IMR-90 (cell line): ENCODE results near the gene FTCDNL1. TPM values are rescaled to one million over a fixed set of nuclear protein-coding genes. Genes with fewer than 3 reads are reported as not detected.
A peak's percentile ranks its signal among the peaks of the same experiment; 100 is the strongest.

Experiments
- ATAC-seq: fragments of 200-7000 bp; cut with Tn5 transposase; 2 replicates; pipeline ENCODE4 v1.9.1; 2020; ENCODE audit warnings: low read depth, mild to moderate bottlenecking, moderate library complexity
- BruUV-seq: library from RNA; stranded (reverse); fragments of 400-500 nt; replicated peaks from 2 replicates; lab custom pipeline; 2021; lab: Mats Ljungman, UMichigan
- CTCF ChIA-PET: fragments of 300-600 bp; formaldehyde crosslinking; extraction: SDS; loops from one replicate; lab custom pipeline; 2021; ENCODE audit warnings: antibody characterized with exemption; lab: Yijun Ruan, JAX
- POLR2A ChIA-PET: fragments of 300-600 bp; sonication (Branson Sonifier 250); formaldehyde crosslinking; loops from one replicate; lab custom pipeline; 2022; ENCODE audit warnings: antibody characterized with exemption; ENCODE audit not compliant: unreplicated experiment; lab: Charles Lee
- DNase-seq: peaks from one replicate; pipeline ENCODE4 v3.0.0; 2013
- H2AFZ ChIP-seq: replicated peaks from 2 replicates; pipeline ENCODE3; 2013; ENCODE audit warnings: low read length, mild to moderate bottlenecking; ENCODE audit not compliant: poor library complexity
- H2AK5ac ChIP-seq: 2 replicates; pipeline ENCODE4 v1.6.1; 2013; ENCODE audit warnings: low read depth, low read length, inconsistent platforms
- H2AK9ac ChIP-seq: replicated peaks from 2 replicates; pipeline ENCODE3; 2013; ENCODE audit warnings: mild to moderate bottlenecking, low read depth, low read length, moderate library complexity; ENCODE audit not compliant: poor library complexity
- H2BK120ac ChIP-seq: 2 replicates; pipeline ENCODE4 v1.6.1; 2013; ENCODE audit warnings: low read depth, low read length, inconsistent platforms
- H2BK15ac ChIP-seq: 3 replicates; pipeline ENCODE4 v1.6.1; 2013; ENCODE audit warnings: low read depth, low read length, inconsistent platforms
- H2BK20ac ChIP-seq: 2 replicates; pipeline ENCODE4 v1.6.1; 2013; ENCODE audit warnings: low read depth, mild to moderate bottlenecking, inconsistent platforms, low read length, moderate library complexity
- H2BK5ac ChIP-seq: 2 replicates; pipeline ENCODE4 v1.6.1; 2013; ENCODE audit warnings: mild to moderate bottlenecking, low read depth, low read length, inconsistent platforms; ENCODE audit not compliant: poor library complexity, severe bottlenecking
- H3K14ac ChIP-seq: replicated peaks from 2 replicates; pipeline ENCODE4 v1.6.1; 2013; ENCODE audit warnings: low read depth, low read length, inconsistent platforms
- H3K18ac ChIP-seq: 2 replicates; pipeline ENCODE4 v1.6.1; 2013; ENCODE audit warnings: low read depth, low read length, control low read depth
- H3K23ac ChIP-seq: 2 replicates; pipeline ENCODE4 v1.6.1; 2013; ENCODE audit warnings: low read depth, low read length, inconsistent platforms
- H3K27ac ChIP-seq: 2 replicates; pipeline ENCODE4 v1.5.1; 2013; ENCODE audit warnings: mild to moderate bottlenecking, control low read depth, low read length; ENCODE audit not compliant: insufficient read depth
- H3K27me3 ChIP-seq: 2 replicates; pipeline ENCODE4 v1.6.1; 2013; ENCODE audit warnings: low read length; ENCODE audit not compliant: control insufficient read depth, insufficient read depth
- H3K36me3 ChIP-seq: 2 replicates; pipeline ENCODE4 v1.6.1; 2013; ENCODE audit warnings: low read length, mixed read lengths; ENCODE audit not compliant: control insufficient read depth, insufficient read depth
- H3K4ac ChIP-seq: 2 replicates; pipeline ENCODE4 v1.6.1; 2013; ENCODE audit warnings: low read depth, low read length, inconsistent platforms
- H3K4me1 ChIP-seq: 2 replicates; pipeline ENCODE4 v1.6.1; 2013; ENCODE audit warnings: low read length, mixed read lengths; ENCODE audit not compliant: control insufficient read depth, insufficient read depth
- H3K4me2 ChIP-seq: 2 replicates; pipeline ENCODE4 v1.6.1; 2013; ENCODE audit warnings: low read depth, mild to moderate bottlenecking, control low read depth, low read length, moderate library complexity
- H3K4me3 ChIP-seq: 2 replicates; pipeline ENCODE4 v1.5.1; 2013; ENCODE audit warnings: low read depth, mild to moderate bottlenecking, control low read depth, low read length, moderate library complexity; ENCODE audit not compliant: insufficient read depth
- H3K56ac ChIP-seq: 2 replicates; pipeline ENCODE4 v1.6.1; 2013; ENCODE audit warnings: low read length, inconsistent platforms; ENCODE audit not compliant: insufficient read depth; ENCODE audit errors: extremely low read depth
- H3K79me1 ChIP-seq, 2 experiments: 2 replicates each; pipeline ENCODE4 v1.6.1; 2013; ENCODE audit warnings: low read length in 2 of 2, inconsistent platforms in 1 of 2, low read depth in 1 of 2
- H3K9ac ChIP-seq: 2 replicates; pipeline ENCODE4 v1.6.1; 2013; ENCODE audit warnings: low read depth, low read length, control low read depth
- H3K9me1 ChIP-seq: 2 replicates; pipeline ENCODE4 v1.6.1; 2013; ENCODE audit warnings: low read length, inconsistent platforms; ENCODE audit not compliant: insufficient read depth
- H3K9me3 ChIP-seq: 2 replicates; pipeline ENCODE4 v1.6.1; 2013; ENCODE audit warnings: low read length; ENCODE audit not compliant: control insufficient read depth, insufficient read depth
- H4K20me1 ChIP-seq: 2 replicates; pipeline ENCODE4 v1.6.1; 2013; ENCODE audit warnings: low read length, inconsistent platforms; ENCODE audit not compliant: insufficient read depth
- H4K5ac ChIP-seq: 2 replicates; pipeline ENCODE4 v1.6.1; 2013; ENCODE audit warnings: mild to moderate bottlenecking, low read depth, low read length, control low read depth
- H4K8ac ChIP-seq, 2 experiments: 2 replicates each; pipeline ENCODE4 v1.6.1; 2013; ENCODE audit warnings: low read depth in 2 of 2, low read length in 2 of 2, control low read depth in 1 of 2, inconsistent platforms in 1 of 2
- H4K91ac ChIP-seq: 2 replicates; pipeline ENCODE4 v1.6.1; 2013; ENCODE audit warnings: low read depth, low read length, inconsistent platforms; ENCODE audit not compliant: insufficient read depth
- BHLHE40 ChIP-seq: fragments of 150-350 bp; IDR thresholded peaks from 2 replicates; pipeline ENCODE4 v1.6.1; 2016; ENCODE audit warnings: mild to moderate bottlenecking, low read depth, low read length
- CHD1 ChIP-seq: IDR thresholded peaks from 2 replicates; pipeline ENCODE4 v1.6.1; 2012; ENCODE audit warnings: low read depth, low read length, improper control_type of control experiment
- MAFK ChIP-seq: IDR thresholded peaks from 2 replicates; pipeline ENCODE4 v1.6.1; 2012; ENCODE audit warnings: low read depth, low read length, improper control_type of control experiment
- MXI1 ChIP-seq: IDR thresholded peaks from 2 replicates; pipeline ENCODE4 v1.6.1; 2012; ENCODE audit warnings: low read depth, mild to moderate bottlenecking, low read length, moderate library complexity, borderline replicate concordance
- NFE2L2 ChIP-seq: fragments of 150-350 bp; IDR thresholded peaks from 2 replicates; pipeline ENCODE4 v1.6.1; 2016; ENCODE audit warnings: low read depth, mild to moderate bottlenecking, low read length
- WGBS, 2 experiments: methylation state at CpG; one replicate each; pipeline versions ENCODE4 v1.1.5 to v1.1.7; 2013; ENCODE audit warnings: missing lambda C conversion rate in 2 of 2; ENCODE audit not compliant: insufficient read length in 1 of 2; ENCODE audit errors: extremely low coverage in 2 of 2; 5-methylcytosine and 5-hydroxymethylcytosine counted together
- dilution Hi-C: fragments of 300-500 bp; cut with HindIII; formaldehyde crosslinking; loops from one replicate; pipeline ENCODE4 v1.14.3; 2018; ENCODE audit warnings: low sequenced_read_pairs; ENCODE audit not compliant: unreplicated experiment
- in situ Hi-C: fragments of 300-500 bp; cut with MboI; formaldehyde crosslinking; loops from 3 replicates; pipeline ENCODE4 v1.14.3; 2019; ENCODE audit warnings: low sequenced_read_pairs, inconsistent platforms, mixed read lengths
- intact Hi-C: fragments of 100-400 bp; cut with micrococcal nuclease; formaldehyde crosslinking; loops from 2 replicates; pipeline ENCODE4 v1.10.0; 2022
- polyA plus RNA-seq, 3 experiments: library from polyadenylated mRNA; depleted of rRNA; stranded (reverse); fragments of >200 nt; gene quantifications; 2 replicates each; pipeline ENCODE4 v1.2.3, GENCODE V29; 2012; ENCODE audit warnings: low replicate concordance in 1 of 3
- total RNA-seq: library from RNA; depleted of rRNA; stranded (reverse); fragments of >200 nt; gene quantifications from 2 replicates; pipeline ENCODE4 v1.2.3, GENCODE V29; 2012

FTCDNL1 gene
- total and polyA plus RNA-seq, 2 of the 4 experiments (the other 2 are of a cell fraction) = 0.18 to 0.21 TPM

- Histone ChIP-seq H3K27me3 (peaks cover 3% of the 10 kb centered on the region; the same call in 1 of the 2 replicates), H3K27ac (no peak overlapping the region), H4K5ac (no peak overlapping the region), H2AK9ac (no peak overlapping the region), H3K4me3 (no peak overlapping the region), H2BK5ac (no peak overlapping the region), H3K9me3 (no peaks in the 10 kb centered on the region), H3K9me1 (0 out of 2 replicates have a peak, but pooled peaks cover 5% of the 10 kb centered on the region), H4K8ac (no peak overlapping the region), H3K18ac (no peak overlapping the region; the same call in 1 of the 2 replicates), H3K4ac (no peak overlapping the region), H3K36me3 (no peaks in the 10 kb centered on the region), H2AK5ac (no peak overlapping the region), H3K23ac (no peak overlapping the region), H2BK120ac (no peak overlapping the region), H3K9ac (no peak overlapping the region), H3K14ac (no peak overlapping the region), H2AFZ (no peak overlapping the region), H2BK15ac (no peak overlapping the region), H3K79me1 (no peaks in the 10 kb centered on the region), H3K4me2 (no peak overlapping the region; the same call in 1 of the 2 replicates), H3K4me1 (no peaks in the 10 kb centered on the region; the same call in 1 of the 2 replicates), H4K91ac (no peak overlapping the region), H4K20me1 (no peaks in the 10 kb centered on the region), H3K56ac (no peak overlapping the region), H2BK20ac (no peak overlapping the region)
- WGBS, 2 experiments = 27% methylated on average over 2 of the region's 3 CpGs; no CpG with 5 or more reads in 1 of the 2 experiments
- in situ Hi-C loops = no loop called here
- POLR2A ChIA-PET = no interaction called here
- TF ChIP-seq BHLHE40 (no peak), MAFK (no peak), CHD1 (no peak), MXI1 (no peak), NFE2L2 (no peak)
- ATAC-seq = peak; percentile 21; the same call in 1 of the 2 replicates
- no TSS peak for BruUV-seq
- intact Hi-C loops = loop anchor here (1.0 kb wide), 1 partner anchor 49 kb away; no protein-coding TSS in a partner anchor
- DNase-seq = no peak
- dilution Hi-C loops = no loop called here
- CTCF ChIA-PET = interaction anchor here (2.2 kb wide), 1 partner anchor 18 kb away, joined by 8 read pairs; no protein-coding TSS in a partner anchor
Observed at GRCh38 chr2:199757233-199757870, 93.6 kb downstream of the FTCDNL1 start.
